ENCODE measurements around the gene HIF1A.

Gene HIF1A

GRCh38 chr14:61659582-61659981 is 35.7 kb upstream of the HIF1A start:
- ChIA-PET POLR2A (no interaction called here), CTCF (interaction anchor here (0.6 kb wide), 1 partner anchor 100 kb away, joined by 4 read pairs; no protein-coding TSS in a partner anchor)
- no peak for TF ChIP-seq BHLHE40 (IDR thresholded peaks at IDR 0.05; ENCODE audit: borderline replicate concordance)
- TF ChIP-seq FOXA1 (IDR thresholded peaks at IDR 0.05), result no peak
- no peak for TF ChIP-seq SP1 (IDR thresholded peaks at IDR 0.05)
- TF ChIP-seq SUZ12 (IDR thresholded peaks at IDR 0.05), result no peak
- no peak for TF ChIP-seq CTBP1 (IDR thresholded peaks at IDR 0.05; ENCODE audit: borderline replicate concordance)
- no peak for TF ChIP-seq PKNOX1 (IDR thresholded peaks at IDR 0.05)
- no peak for TF ChIP-seq TARDBP (IDR thresholded peaks at IDR 0.05)
- TF ChIP-seq ELF4 (IDR thresholded peaks at IDR 0.05), result no peak
- no peak for TF ChIP-seq FOXM1 (IDR thresholded peaks at IDR 0.05; ENCODE audit: borderline replicate concordance)
- TF ChIP-seq ARNT (IDR thresholded peaks at IDR 0.05), result no peak
- no peak for TF ChIP-seq FOXK2 (IDR thresholded peaks at IDR 0.05)
- TF ChIP-seq HDGF (IDR thresholded peaks at IDR 0.05; ENCODE audit: borderline replicate concordance), result no peak
- DNase-seq (ENCODE audit: extremely low spot score), result no peak

- ChIA-PET CTCF (no interaction called here), POLR2A (no interaction called here)
- DNase-seq (ENCODE audit: extremely low spot score), result no peak
- no peak for TF ChIP-seq SP1 (IDR thresholded peaks at IDR 0.05)
- no peak for TF ChIP-seq ZNF384 (IDR thresholded peaks at IDR 0.05)
- TF ChIP-seq HDGF (IDR thresholded peaks at IDR 0.05; ENCODE audit: borderline replicate concordance), result no peak
- no peak for TF ChIP-seq NFRKB (IDR thresholded peaks at IDR 0.05)
- no peak for TF ChIP-seq SUZ12 (IDR thresholded peaks at IDR 0.05)
- no peak for TF ChIP-seq FOXA1 (IDR thresholded peaks at IDR 0.05)
- TF ChIP-seq PKNOX1 (IDR thresholded peaks at IDR 0.05), result no peak
- TF ChIP-seq CTBP1 (IDR thresholded peaks at IDR 0.05; ENCODE audit: borderline replicate concordance), result no peak
- TF ChIP-seq TARDBP (IDR thresholded peaks at IDR 0.05), result no peak
- no peak for TF ChIP-seq ARNT (IDR thresholded peaks at IDR 0.05)
- TF ChIP-seq FOXM1 (IDR thresholded peaks at IDR 0.05; ENCODE audit: borderline replicate concordance), result no peak
- no peak for TF ChIP-seq L3MBTL2 (conservative IDR thresholded peaks at IDR 0.05)
- no peak for TF ChIP-seq FOXK2 (IDR thresholded peaks at IDR 0.05)
- no peak for TF ChIP-seq ELF4 (IDR thresholded peaks at IDR 0.05)
- TF ChIP-seq LEF1 (IDR thresholded peaks at IDR 0.05; ENCODE audit: borderline replicate concordance), result no peak
- no peak for TF ChIP-seq BHLHE40 (IDR thresholded peaks at IDR 0.05; ENCODE audit: borderline replicate concordance)
Measured at GRCh38 chr14:61661471-61662400, 33.6 kb upstream of the HIF1A start.

GRCh38 chr14:61662437-61663311 is 32.6 kb upstream of the HIF1A start:
- TF ChIP-seq FOXA1 (IDR thresholded peaks at IDR 0.05), result no peak
- no peak for TF ChIP-seq PKNOX1 (IDR thresholded peaks at IDR 0.05)
- no peak for TF ChIP-seq FOXM1 (IDR thresholded peaks at IDR 0.05; ENCODE audit: borderline replicate concordance)
- no peak for TF ChIP-seq SUZ12 (IDR thresholded peaks at IDR 0.05)
- no peak for TF ChIP-seq L3MBTL2 (conservative IDR thresholded peaks at IDR 0.05)
- no peak for TF ChIP-seq CTBP1 (IDR thresholded peaks at IDR 0.05; ENCODE audit: borderline replicate concordance)
- TF ChIP-seq LEF1 (IDR thresholded peaks at IDR 0.05; ENCODE audit: borderline replicate concordance), result no peak
- TF ChIP-seq ZNF384 (IDR thresholded peaks at IDR 0.05), result no peak
- no peak for TF ChIP-seq FOXK2 (IDR thresholded peaks at IDR 0.05)
- no peak for TF ChIP-seq HDGF (IDR thresholded peaks at IDR 0.05; ENCODE audit: borderline replicate concordance)
- TF ChIP-seq ELF4 (IDR thresholded peaks at IDR 0.05), result no peak
- no peak for TF ChIP-seq NFRKB (IDR thresholded peaks at IDR 0.05)
- TF ChIP-seq TARDBP (IDR thresholded peaks at IDR 0.05), result no peak
- no peak for TF ChIP-seq SP1 (IDR thresholded peaks at IDR 0.05)
- no peak for TF ChIP-seq ARNT (IDR thresholded peaks at IDR 0.05)
- no peak for TF ChIP-seq BHLHE40 (IDR thresholded peaks at IDR 0.05; ENCODE audit: borderline replicate concordance)
- no peak for DNase-seq (ENCODE audit: extremely low spot score)
- CTCF ChIA-PET, result no interaction called here
- POLR2A ChIA-PET, result no interaction called here

GRCh38 chr14:61663312-61663979 is 31.9 kb upstream of the HIF1A start:
- POLR2A ChIA-PET, result no interaction called here
- CTCF ChIA-PET, result interaction anchor here (0.7 kb wide), 1 partner anchor 497 kb away, joined by 3 read pairs; no protein-coding TSS in a partner anchor
- DNase-seq (ENCODE audit: extremely low spot score), result no peak
- TF ChIP-seq ELF4 (IDR thresholded peaks at IDR 0.05) (no peak), ZNF384 (IDR thresholded peaks at IDR 0.05) (no peak), FOXA1 (IDR thresholded peaks at IDR 0.05) (no peak), HDGF (IDR thresholded peaks at IDR 0.05; ENCODE audit: borderline replicate concordance) (no peak), SUZ12 (IDR thresholded peaks at IDR 0.05) (no peak), ARNT (IDR thresholded peaks at IDR 0.05) (no peak), CTBP1 (IDR thresholded peaks at IDR 0.05; ENCODE audit: borderline replicate concordance) (no peak), TARDBP (IDR thresholded peaks at IDR 0.05) (no peak), FOXK2 (IDR thresholded peaks at IDR 0.05) (no peak), PKNOX1 (IDR thresholded peaks at IDR 0.05) (no peak), NFRKB (IDR thresholded peaks at IDR 0.05) (no peak), LEF1 (IDR thresholded peaks at IDR 0.05; ENCODE audit: borderline replicate concordance) (no peak)

Data from HEK293T (cell line).